Activated CD8-positive, alpha-beta memory T cell treated with anti-CD3 and anti-CD28 coated beads for 1 hour (primary cell): ENCODE data around the gene SERTAD2.

Source experiments
- DNase-seq, 2 donors: peaks; one replicate each; pipeline ENCODE4 v3.0.0-alpha.2; 2020; ENCODE audit warnings: low read depth in 1 of 2; ENCODE audit errors: extremely low read depth in 1 of 2

SERTAD2 gene

GRCh38 chr2:64675860-64676259, 22.1 kb upstream of the SERTAD2 start:
- no peak for DNase-seq

- DNase-seq, result no peak
These were observed 19.0 kb upstream of the SERTAD2 start for GRCh38 chr2:64672708-64673107.

DNA sequence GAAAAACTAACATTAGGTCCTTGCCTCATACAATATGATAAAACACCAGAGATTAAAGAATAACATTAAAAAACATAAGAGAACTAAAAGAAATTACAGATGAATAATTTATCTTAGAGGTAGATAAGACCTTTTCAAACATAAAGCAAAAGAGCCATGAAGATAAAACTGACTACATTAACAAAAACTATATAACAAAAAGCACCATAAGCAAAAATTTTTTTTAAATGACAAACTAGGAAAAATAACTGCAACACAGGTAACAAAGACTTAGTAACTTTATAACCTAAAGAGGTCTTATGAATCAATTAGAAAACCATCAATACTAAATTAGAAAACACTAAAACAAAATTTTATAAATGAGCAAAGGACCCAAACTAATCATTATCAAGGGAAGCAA, 16.3 kb upstream of the SERTAD2 start:
- DNase-seq, result no peak

- no peak for DNase-seq
These were observed 15.6 kb upstream of the SERTAD2 start for GRCh38 chr2:64669288-64669687.

DNA sequence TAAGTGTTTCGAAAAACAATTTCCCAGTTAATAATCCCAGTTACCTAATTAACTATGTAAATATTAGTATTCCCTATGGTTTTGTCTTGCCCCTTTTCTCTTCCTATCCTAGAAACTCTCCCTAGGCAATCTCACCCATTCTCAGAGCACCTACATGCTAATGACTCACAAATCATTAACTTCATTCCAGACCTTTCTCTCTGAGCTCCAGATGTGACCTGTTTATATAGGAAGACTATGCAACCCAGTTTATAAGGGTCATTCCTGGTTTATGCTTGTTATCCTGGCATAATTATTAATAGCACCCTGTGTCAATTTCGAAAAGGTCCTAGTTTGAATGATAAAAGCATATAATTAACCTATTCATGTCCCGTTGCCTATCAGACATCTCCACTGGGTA, 14.8 kb upstream of the SERTAD2 start:
- DNase-seq, result no peak

DNA sequence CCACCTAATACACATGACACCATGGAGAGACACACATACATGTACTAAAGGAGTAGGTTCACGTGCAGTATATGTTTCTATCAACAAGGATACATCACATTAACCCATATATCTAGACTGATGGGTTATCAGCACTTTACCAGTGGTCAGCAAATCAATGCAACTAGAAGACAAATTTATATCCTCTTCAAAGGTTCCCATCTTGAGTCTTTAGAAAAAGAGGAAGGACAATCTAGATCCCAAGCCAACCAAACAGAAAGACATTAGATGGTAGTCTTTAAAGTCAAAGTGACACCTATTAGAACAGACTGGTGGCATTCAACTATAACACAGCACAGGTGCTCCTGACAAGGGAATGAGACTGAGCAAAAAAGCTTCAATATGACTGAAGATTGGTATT, 13.8 kb upstream of the SERTAD2 start:
- DNase-seq, result no peak

- no peak for DNase-seq
These were observed 13.2 kb upstream of the SERTAD2 start for GRCh38 chr2:64666810-64667438.

DNA sequence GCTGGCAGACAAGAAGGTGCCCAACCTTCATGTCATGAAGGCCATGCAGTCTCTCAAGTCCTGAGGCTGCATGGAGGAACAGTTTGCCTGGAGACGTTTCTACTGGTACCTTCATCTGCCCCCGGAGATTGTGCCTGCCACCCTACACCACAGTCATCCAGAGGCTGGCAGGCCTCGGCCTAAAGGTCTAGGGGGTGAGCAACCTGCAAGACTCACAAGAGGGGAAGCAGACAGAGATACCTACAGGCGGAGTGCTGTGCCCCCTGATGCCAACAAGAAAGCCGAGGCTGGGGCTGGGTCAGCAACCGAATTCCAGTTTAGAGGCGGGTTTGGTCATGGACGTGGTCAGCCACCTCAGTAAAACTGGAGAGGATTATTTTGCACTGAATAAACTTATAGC, 12.0 kb upstream of the SERTAD2 start:
- no peak for DNase-seq

GRCh38 chr2:64663402-64663801, 9.7 kb upstream of the SERTAD2 start:
- no peak for DNase-seq

GRCh38 chr2:64661741-64662169, 8.0 kb upstream of the SERTAD2 start:
- DNase-seq, result no peak

DNA sequence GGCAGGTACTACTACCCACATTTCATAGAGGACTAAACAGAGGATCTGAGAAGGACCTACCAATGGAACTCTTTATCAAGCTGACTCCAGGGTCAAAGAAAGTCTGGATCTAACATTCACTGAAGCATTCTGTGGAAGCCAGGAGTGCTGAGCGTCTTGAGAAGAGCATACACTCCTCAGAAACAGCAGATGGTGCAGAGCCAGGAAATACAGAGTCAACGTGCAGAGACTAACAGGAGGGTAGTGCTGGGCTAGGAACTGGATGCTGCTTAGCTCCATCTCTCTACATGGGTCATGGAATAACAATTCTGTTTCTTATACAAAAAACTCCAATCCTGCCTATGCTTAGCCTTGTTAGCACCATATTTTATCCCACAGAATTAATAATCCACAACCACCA, 5.5 kb upstream of the SERTAD2 start:
- no peak for DNase-seq

- no peak for DNase-seq
These were observed 4.6 kb upstream of the SERTAD2 start for GRCh38 chr2:64658269-64658668.

GRCh38 chr2:64657411-64657810, 3.7 kb upstream of the SERTAD2 start:
- no peak for DNase-seq

DNA sequence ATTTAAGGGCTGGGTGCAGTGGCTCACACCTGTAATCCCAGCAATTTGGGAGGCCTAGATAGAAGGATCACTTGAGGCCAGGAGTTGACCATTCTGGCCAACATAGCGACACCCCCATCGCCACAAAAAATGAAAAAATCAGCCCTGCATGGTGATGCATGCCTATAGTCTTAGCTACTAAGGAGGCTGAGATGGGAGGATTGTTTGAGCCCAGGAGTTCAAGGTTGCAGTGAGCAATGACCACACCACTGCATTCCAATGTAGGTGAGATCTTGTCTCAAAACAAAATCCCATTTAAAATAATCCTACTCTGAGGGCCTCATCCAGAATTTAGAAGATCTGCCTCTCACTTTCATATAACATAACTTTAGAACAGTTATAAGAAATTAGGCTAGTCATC, 2.7 kb upstream of the SERTAD2 start:
- DNase-seq, result no peak

GRCh38 chr2:64655873-64656272, 2.2 kb upstream of the SERTAD2 start:
- no peak for DNase-seq

- DNase-seq, result no peak
These were observed 1.4 kb upstream of the SERTAD2 start for GRCh38 chr2:64655018-64655664.

- DNase-seq, result peak; percentile 44 to 50
These were observed 524 bp upstream of the SERTAD2 start for GRCh38 chr2:64654063-64654811.

DNA sequence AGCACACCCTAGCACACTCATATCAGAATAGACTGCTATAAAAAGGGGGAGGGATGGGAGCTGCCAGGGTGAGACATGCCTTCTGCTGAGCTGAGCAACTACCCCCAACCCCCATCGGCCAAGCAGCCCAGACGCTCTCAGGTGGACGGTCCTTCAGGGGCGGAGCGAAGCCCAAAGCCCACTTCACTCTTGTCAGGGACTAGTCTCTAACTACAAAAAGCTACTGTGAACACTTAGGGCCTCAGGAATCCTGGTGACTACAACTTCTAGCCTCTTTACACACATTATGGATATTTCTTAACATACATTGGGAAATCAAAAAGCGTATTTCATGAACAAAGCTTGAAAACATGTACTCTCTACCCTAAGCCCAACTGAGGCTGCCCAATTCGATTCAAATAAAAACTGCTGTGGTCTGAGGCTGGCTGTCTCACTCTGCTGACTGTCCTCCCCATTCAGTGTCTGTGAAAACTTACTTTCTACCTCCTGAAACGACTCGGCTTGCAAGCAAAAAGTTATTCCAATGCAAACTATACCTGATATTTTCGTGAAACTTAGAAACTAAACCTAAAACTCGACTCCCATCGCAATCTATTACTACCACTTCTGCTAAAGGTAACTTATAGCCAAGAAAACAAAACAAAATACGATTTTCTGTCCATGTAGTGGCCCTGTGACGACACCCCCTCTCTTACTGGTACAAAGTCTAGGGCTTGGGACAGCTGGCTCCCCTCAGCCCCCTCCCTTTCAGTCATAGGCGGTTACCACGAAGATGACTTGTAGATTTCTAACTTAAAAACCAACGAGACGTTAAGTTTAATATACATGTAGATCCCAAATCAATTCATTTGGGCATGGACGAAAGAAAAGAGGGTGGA, 1.2 kb downstream of the SERTAD2 start:
- no peak for DNase-seq

- DNase-seq, result no peak
These were observed 2.1 kb downstream of the SERTAD2 start for GRCh38 chr2:64651590-64651989.

DNA sequence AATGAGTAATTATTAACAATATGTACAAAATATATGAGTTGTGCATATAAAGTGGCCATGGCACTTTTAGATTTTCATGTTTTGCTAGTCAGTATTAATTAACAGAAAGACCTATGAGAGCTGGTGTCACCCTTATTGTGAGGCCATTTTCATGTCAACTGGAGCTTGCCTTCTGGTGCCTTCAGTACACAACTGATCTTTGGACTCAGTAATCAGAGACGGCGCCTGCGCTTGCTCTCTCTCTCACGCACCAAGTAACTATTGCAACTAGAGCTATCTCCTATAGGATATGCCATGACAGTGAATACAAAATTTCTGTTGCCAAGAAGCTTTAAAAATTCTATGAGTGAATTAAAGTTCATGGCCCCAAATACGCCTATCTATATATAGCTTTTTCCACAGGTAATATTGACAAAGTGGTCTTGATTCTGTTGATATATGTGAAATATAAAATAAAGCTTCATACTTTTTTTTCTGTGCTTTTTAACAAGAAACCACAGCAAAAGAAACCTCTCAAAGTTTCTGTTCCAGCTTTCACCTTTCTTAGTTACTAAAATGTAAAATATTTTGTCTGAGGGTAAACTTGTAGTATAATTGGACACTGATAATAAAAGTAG, 2.9 kb downstream of the SERTAD2 start:
- DNase-seq, result no peak

DNA sequence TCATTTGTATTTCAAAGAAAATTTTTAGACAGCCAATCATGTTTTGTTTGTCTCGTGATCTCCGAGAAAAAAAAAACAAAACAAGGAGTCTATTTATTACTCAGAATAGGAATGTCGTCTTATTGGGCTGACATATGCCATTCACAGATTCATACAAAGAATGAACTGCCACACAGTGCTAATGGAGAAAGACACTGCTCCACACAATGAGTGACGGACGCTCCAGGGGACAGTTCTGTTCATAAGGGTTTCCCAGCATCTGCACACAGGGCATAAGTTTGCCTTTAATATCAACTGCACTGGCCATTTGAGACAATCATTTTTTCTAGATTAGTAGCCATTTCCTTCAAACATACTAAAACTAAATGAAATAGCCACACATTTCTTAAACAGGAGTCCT, 3.4 kb downstream of the SERTAD2 start:
- DNase-seq, result no peak
